Renal cortex interstitium (tissue), 15 donors: Measurements from ENCODE around the gene MEX3B. TPM values are rescaled to one million over a fixed set of nuclear protein-coding genes. Genes with fewer than 3 reads are reported as not detected.

Source experiments
- DNase-seq, 11 donors: peaks; one replicate each; pipeline ENCODE4 v3.0.0-alpha.2; 2013; ENCODE audit warnings: low read depth in 9 of 11, low spot score in 4 of 11; ENCODE audit errors: extremely low read depth in 1 of 11
- long read RNA-seq, 16 experiments: transcript quantifications; one replicate each; lab custom pipeline, GENCODE V29; 2026
- polyA plus RNA-seq, 3 donors: library from polyadenylated mRNA; unstranded; fragments of 120-200 nt; gene quantifications; one replicate each; pipeline ENCODE4 v1.2.1, GENCODE V29; 2013; ENCODE audit not compliant: insufficient read length in 3 of 3

MEX3B gene
- polyA plus RNA-seq = 10 to 100 TPM; 13.1 to 18.1 (median 17.1) TPM
- long read RNA-seq, donor 1, full-length matches to known transcripts = 33 of 33 reads
- long read RNA-seq, donor 1, partial matches to known transcripts = 0 of 33 reads
- long read RNA-seq, donor 1, other reads (novel, unspliced or antisense) = 0 of 33 reads
- long read RNA-seq, donor 2, full-length matches to known transcripts = 38 of 38 reads
- long read RNA-seq, donor 2, partial matches to known transcripts = 0 of 38 reads
- long read RNA-seq, donor 2, other reads (novel, unspliced or antisense) = 0 of 38 reads
- long read RNA-seq, donor 3, full-length matches to known transcripts = 30 of 30 reads
- long read RNA-seq, donor 3, partial matches to known transcripts = 0 of 30 reads
- long read RNA-seq, donor 3, other reads (novel, unspliced or antisense) = 0 of 30 reads
- long read RNA-seq, donor 4, full-length matches to known transcripts = 19 of 19 reads
- long read RNA-seq, donor 4, partial matches to known transcripts = 0 of 19 reads
- long read RNA-seq, donor 4, other reads (novel, unspliced or antisense) = 0 of 19 reads
- long read RNA-seq, donor 5 = 0 reads
- long read RNA-seq, donor 6, full-length matches to known transcripts = 44 of 44 reads
- long read RNA-seq, donor 6, partial matches to known transcripts = 0 of 44 reads
- long read RNA-seq, donor 6, other reads (novel, unspliced or antisense) = 0 of 44 reads
- long read RNA-seq, donor 7, full-length matches to known transcripts = 39 of 39 reads
- long read RNA-seq, donor 7, partial matches to known transcripts = 0 of 39 reads
- long read RNA-seq, donor 7, other reads (novel, unspliced or antisense) = 0 of 39 reads
- long read RNA-seq, donor 8 = 0 reads
- long read RNA-seq, donor 9, full-length matches to known transcripts = 27 of 27 reads
- long read RNA-seq, donor 9, partial matches to known transcripts = 0 of 27 reads
- long read RNA-seq, donor 9, other reads (novel, unspliced or antisense) = 0 of 27 reads
- long read RNA-seq, donor 10, full-length matches to known transcripts = 28 of 28 reads
- long read RNA-seq, donor 10, partial matches to known transcripts = 0 of 28 reads
- long read RNA-seq, donor 10, other reads (novel, unspliced or antisense) = 0 of 28 reads
- long read RNA-seq, donor 11, full-length matches to known transcripts = 17 of 17 reads
- long read RNA-seq, donor 11, partial matches to known transcripts = 0 of 17 reads
- long read RNA-seq, donor 11, other reads (novel, unspliced or antisense) = 0 of 17 reads
- long read RNA-seq, donor 12, full-length matches to known transcripts = 10 of 10 reads
- long read RNA-seq, donor 12, partial matches to known transcripts = 0 of 10 reads
- long read RNA-seq, donor 12, other reads (novel, unspliced or antisense) = 0 of 10 reads
- long read RNA-seq, donor 13 = 0 reads
- long read RNA-seq, donor 14, full-length matches to known transcripts = 30 of 30 reads
- long read RNA-seq, donor 14, partial matches to known transcripts = 0 of 30 reads
- long read RNA-seq, donor 14, other reads (novel, unspliced or antisense) = 0 of 30 reads
- long read RNA-seq, donor 15, full-length matches to known transcripts = 9 of 9 reads
- long read RNA-seq, donor 15, partial matches to known transcripts = 0 of 9 reads
- long read RNA-seq, donor 15, other reads (novel, unspliced or antisense) = 0 of 9 reads
- long read RNA-seq, donor 16, full-length matches to known transcripts = 66 of 66 reads
- long read RNA-seq, donor 16, partial matches to known transcripts = 0 of 66 reads
- long read RNA-seq, donor 16, other reads (novel, unspliced or antisense) = 0 of 66 reads

DNA sequence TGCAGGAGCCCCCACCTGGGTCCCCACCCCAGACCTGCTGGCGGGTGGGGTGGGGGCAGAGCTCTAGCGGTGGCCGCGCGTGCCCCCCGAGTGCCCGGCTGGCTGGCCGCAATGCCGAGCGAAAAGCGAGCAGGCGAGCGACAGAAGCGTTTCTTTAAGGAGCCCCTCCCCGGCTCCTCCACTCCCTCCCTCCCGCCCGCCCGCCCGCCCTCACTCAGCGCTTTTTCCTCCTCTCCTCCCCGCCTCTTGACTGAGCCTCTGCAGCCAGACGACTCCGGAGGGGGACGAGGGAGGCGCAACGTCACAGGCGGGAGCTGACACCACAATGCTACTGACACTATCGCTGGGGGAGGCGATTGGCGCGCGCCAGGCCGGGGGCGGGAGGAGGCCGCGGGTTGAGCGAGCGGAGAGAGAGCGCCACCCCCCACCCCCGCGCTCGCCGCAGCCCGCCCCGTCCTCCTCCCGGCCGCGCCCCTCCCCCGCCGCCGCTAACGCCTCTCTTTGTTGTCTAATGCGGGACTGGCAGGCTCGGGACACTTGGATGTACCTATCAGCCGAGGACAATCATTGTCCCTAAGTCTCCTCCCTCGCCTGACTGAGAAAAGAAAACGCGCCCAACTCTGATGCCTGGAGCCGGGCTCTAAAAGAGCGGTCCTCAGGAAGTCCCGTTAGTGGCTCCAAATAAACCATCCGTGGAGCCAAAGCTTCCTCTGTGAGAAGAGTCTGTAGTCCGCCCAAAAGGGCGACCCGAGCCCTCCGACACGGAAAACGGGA is at the start of gene MEX3B:
Gene MEX3B, minus strand, starts transcription at position 127 of the 774 bp plus-strand sequence. CDS start 313 bp downstream, outside the sequence.
- peak in 9 of 11 donors; percentile 87 to 97 (median 95) for DNase-seq

- no peak for DNase-seq
Measured at GRCh38 chr15:82093774-82094211, 48.0 kb upstream of the MEX3B start.

DNA sequence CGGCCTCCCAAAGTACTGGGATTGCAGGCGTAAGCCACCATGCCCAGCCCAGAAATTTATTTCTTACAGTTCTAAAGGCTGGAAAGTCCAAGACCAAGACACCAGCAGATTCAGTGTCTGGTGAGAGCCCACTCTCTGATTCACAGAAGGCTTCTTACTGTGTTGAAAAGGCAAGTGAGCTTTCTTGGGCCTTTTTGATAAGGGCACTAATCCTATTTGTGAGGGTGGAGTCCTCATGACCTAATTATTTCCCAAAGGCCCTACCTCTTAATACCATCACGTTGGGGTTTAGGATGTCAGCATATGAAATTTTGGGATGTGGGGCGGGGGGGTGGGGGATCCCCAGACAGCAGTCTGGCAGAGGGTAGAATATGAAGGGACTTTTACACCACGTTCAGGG is 47.5 kb upstream of the MEX3B start:
- DNase-seq = no peak

DNA sequence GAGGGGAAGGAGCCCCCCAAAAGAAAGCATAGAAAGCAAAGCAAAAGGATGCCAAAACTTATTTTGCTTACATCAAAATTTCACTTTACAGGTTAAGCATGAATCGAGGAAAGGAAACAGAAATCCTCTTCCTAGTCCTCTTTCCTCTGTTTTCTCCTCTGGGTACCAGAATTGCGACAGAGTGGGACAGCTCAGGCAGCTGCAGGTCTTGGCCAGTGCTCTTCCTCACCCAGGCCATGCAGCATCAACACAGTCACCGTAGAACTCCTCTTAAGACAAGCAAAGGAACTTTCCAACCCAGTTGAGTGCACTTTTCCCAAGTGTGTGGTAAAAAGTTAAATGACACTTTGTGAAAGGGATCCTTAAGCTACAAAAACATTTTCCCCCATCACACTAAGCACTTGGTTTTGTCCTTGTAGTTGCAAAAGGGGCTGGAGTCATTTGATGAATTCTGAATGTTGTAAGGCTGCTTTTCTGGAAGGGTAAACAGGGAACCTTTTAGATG is 45.9 kb upstream of the MEX3B start:
- no peak for DNase-seq

DNA sequence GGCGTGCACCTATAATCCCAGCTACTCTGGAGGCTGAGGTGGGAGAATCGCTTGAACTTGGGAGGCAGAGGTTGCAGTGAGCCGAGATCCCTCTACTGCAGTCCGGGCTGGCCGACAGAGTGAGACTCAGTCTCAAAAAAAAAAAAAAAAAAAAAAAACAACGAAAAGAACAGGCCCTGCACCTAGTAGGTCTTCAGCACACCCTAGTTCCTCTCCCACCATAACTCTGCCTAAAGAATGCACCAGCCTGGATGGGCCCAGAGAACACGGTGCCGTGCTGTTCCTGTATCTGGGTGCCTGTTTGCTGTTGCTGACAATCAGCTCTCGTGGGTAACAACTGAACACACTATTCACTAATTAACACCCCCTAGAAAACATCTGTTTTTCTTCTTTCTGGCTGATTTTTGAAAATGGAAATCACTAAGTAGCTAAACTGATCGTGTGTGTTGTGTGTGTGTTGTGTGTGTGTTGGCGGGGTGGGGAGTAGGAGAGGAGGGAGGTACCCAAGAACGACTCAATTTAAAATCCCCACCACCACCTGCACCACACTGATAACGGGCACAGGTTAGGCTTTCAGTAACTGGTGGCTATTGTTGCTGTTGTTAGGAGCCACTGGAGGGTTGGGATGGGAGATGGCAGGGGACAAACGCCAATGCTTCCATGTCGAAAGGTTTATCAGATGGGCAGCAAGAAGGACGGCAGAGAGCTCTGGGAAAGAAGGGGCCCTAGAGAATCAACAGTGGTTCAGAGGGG is 40.6 kb upstream of the MEX3B start:
- no peak for DNase-seq

DNA sequence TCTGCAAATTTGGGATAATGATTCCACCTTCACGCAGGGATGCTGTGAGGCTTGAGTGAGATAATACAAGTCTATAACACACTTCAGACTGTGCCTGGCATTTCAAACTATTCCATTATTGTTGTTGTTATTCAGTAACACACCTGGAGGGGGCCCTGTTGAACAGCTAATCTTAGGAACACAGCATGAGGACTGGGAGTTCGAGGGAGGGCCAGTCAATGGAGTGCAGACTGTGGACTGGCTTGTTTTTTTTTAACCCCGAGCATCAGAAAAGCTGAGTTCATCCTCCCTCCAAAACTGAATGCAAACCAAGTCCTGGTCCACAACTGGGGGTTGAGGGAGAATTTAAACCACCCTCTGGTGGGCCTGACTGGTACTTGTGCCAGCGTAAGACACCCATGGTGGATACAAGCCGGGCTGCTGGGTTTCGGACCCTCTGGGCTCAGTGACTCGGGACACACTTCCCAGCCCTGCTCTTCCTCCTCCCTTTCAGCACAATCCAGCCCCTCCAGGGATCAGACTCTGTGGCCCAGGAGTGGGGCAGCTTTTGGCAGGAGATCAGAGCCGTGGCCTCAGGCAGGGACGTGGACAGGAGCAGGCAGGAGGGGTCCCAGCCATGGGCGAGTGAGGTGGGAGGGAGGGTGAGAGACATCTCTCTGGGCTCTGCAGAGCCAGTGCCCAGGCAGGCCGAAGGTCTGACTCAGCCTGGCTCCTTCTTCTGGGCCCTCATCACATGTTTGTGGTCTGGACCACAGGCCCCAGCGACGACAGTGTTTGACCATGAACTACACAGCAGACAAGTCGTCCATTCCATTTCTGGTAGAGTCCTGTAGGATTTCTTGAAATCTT is 36.3 kb upstream of the MEX3B start:
- DNase-seq = no peak

DNA sequence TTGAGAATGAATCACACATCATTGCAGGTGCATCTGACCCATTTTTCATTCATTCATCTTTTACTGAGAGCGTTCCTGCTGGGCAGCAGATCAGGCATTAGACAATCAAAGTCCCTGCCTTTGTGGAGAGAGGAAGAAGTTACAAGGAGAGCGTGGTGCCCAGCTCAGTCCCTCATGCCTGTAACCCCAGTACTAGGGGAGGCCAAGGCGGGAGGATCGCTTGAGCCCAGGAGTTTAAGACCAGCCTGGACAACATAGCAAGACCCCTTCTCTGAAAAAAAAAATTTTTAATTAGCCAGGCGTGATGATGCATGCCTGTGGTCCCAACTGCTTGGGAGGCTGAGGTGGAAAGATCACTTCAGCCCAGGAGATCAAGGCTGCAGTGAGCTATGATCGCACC is 35.0 kb upstream of the MEX3B start:
- DNase-seq = no peak

- DNase-seq = no peak
Measured at GRCh38 chr15:82079736-82080135, 33.9 kb upstream of the MEX3B start.

DNA sequence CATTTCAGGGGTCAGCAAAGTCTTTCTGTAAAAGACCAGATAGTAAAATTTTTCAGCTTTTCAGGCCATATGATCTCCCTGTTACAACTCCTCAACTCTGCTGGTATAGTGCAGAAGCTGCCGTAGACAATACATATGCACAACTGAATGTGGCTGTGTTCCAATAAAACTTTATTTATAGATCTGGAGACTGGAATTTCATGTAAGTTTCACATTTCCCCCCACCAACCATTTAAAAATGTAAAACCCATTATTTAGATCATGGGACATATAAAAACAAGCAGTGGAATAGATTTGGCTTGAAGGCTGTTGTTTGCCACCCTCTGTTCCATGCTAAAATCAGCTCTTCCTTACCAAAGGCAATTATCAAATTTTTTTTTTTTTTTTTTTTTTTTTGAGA is 28.8 kb upstream of the MEX3B start:
- no peak for DNase-seq

GRCh38 chr15:82072926-82073537 is 27.2 kb upstream of the MEX3B start:
- DNase-seq = no peak

DNA sequence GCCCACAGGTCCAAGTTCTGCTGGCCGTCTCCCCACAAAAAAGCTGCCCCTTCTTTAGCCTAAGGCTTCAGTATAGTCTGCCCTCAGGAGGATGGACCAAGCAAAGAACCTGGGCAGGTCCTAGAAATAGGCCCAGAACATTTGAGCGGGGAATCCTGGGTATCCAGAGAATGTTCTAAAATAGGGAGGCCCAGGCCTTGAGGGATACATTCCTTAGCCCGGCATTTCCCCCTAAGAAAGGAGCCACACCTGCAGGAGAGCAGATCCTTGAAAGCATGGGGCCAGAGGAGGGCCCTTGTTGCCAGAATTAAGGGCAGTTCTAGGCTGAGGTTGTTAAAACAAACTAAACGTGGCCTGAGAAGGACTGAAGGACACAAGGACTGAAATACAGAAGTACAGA is 20.6 kb upstream of the MEX3B start:
- no peak for DNase-seq

DNA sequence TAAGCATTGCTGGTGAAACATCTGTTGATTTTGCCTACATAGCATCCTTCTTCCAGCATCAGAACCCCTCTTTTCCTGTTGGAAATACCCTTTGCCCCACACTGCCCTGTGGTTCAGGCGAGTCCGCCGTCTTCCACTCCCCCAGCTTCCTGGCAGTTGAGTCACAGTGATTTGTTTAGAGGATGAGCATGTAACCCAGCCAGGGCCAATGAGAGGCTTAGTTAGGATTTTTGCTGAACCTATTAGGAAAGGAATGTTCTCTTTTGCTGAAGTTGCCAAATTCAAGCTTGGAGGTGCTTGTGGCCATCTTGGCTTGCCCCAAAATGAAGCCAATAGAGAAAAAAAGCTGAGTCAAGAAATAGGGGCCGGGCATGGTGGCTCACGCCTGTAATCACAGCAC is 19.0 kb upstream of the MEX3B start:
- no peak for DNase-seq

- no peak for DNase-seq
Measured at GRCh38 chr15:82062479-82063454, 16.9 kb upstream of the MEX3B start.

GRCh38 chr15:82060817-82061216 is 15.0 kb upstream of the MEX3B start:
- no peak for DNase-seq
